GM12865 (cell line): ENCODE results near the gene GLRA2.

ENCODE experiments used
- DNase-seq: peaks from one replicate; pipeline ENCODE4 v3.0.0; 2010; ENCODE audit warnings: low read depth
- H3K4me3 ChIP-seq: 2 replicates; pipeline ENCODE4 v1.5.1; 2011; ENCODE audit warnings: mild to moderate bottlenecking, low read depth, low read length, control low read depth
- CTCF ChIP-seq: IDR thresholded peaks from 2 replicates; pipeline ENCODE4 v1.5.1; 2011; ENCODE audit warnings: low read length, control low read depth, low read depth, inconsistent platforms; ENCODE audit not compliant: insufficient read depth; ENCODE audit errors: missing control alignments

Gene GLRA2

GRCh38 chrX:14777525-14777924 lies 248.2 kb downstream of the GLRA2 start:
- DNase-seq, result no peak
- TF ChIP-seq CTCF, result no peak
- H3K4me3 ChIP-seq, result no peak overlapping the region

GRCh38 chrX:14779580-14779979 lies 250.2 kb downstream of the GLRA2 start:
- no peak for TF ChIP-seq CTCF
- H3K4me3 ChIP-seq, result no peak overlapping the region
- no peak for DNase-seq
